Liver (tissue), 9 donors: ENCODE results near the gene ZNF471. TPM values are rescaled to one million over a fixed set of nuclear protein-coding genes. Genes with fewer than 3 reads are reported as not detected.

Source experiments
- DNase-seq: peaks from one replicate; pipeline ENCODE4 v3.0.0-alpha.2; 2017; ENCODE audit warnings: low spot score
- H3K27ac ChIP-seq, 2 donors: one replicate each; pipeline ENCODE4 v1.7.0; 2013; ENCODE audit warnings: inconsistent platforms in 2 of 2, low read length in 2 of 2, control low read depth in 1 of 2, low read depth in 1 of 2, mild to moderate bottlenecking in 1 of 2
- H3K27me3 ChIP-seq, 4 donors: one replicate each; pipeline versions ENCODE4 v1.6.1 to v1.7.0; 2013; ENCODE audit warnings: low read length in 3 of 4, inconsistent platforms in 1 of 4, mild to moderate bottlenecking in 1 of 4, moderate library complexity in 1 of 4; ENCODE audit not compliant: control insufficient read depth in 4 of 4, insufficient read depth in 4 of 4
- H3K36me3 ChIP-seq, 4 donors: one replicate each; pipeline versions ENCODE4 v1.6.1 to v1.7.0; 2013; ENCODE audit warnings: low read length in 3 of 4, mild to moderate bottlenecking in 3 of 4, low read depth in 1 of 4, moderate library complexity in 1 of 4; ENCODE audit not compliant: control insufficient read depth in 4 of 4, insufficient read depth in 3 of 4
- H3K4me1 ChIP-seq, 4 donors: one replicate each; pipeline versions ENCODE4 v1.6.1 to v1.7.0; 2013; ENCODE audit warnings: low read length in 3 of 4, mild to moderate bottlenecking in 3 of 4, moderate library complexity in 1 of 4; ENCODE audit not compliant: control insufficient read depth in 4 of 4, insufficient read depth in 4 of 4
- H3K4me3 ChIP-seq, 3 donors: one replicate each; pipeline versions ENCODE4 v1.6.1 to v1.7.0; 2013; ENCODE audit warnings: low read length in 3 of 3, control low read depth in 1 of 3, low read depth in 1 of 3, mild to moderate bottlenecking in 1 of 3
- H3K9ac ChIP-seq, 2 donors: one replicate each; pipeline ENCODE4 v1.7.0; 2013; ENCODE audit warnings: low read length in 2 of 2, mild to moderate bottlenecking in 2 of 2, moderate library complexity in 2 of 2, control low read depth in 1 of 2, low read depth in 1 of 2
- H3K9me3 ChIP-seq, 4 donors: one replicate each; pipeline versions ENCODE4 v1.6.1 to v1.7.0; 2013; ENCODE audit warnings: low read length in 3 of 4; ENCODE audit not compliant: control insufficient read depth in 4 of 4
- EGR1 ChIP-seq, 2 donors: IDR thresholded peaks; 2 replicates each; pipeline ENCODE4 v1.6.1; 2016 to 2018; ENCODE audit warnings: antibody characterized with exemption in 2 of 2, low read depth in 2 of 2
- FOXA1 ChIP-seq: IDR thresholded peaks from 2 replicates; pipeline ENCODE4 v1.6.1; 2016; ENCODE audit warnings: antibody characterized with exemption
- FOXA2 ChIP-seq: IDR thresholded peaks from 2 replicates; pipeline ENCODE4 v1.6.1; 2016; ENCODE audit warnings: antibody characterized with exemption
- GABPA ChIP-seq, 2 donors: IDR thresholded peaks in 1 of 2; conservative IDR thresholded peaks in 1 of 2; 2 replicates each; pipeline ENCODE4 v1.6.1; 2016; ENCODE audit warnings: antibody characterized with exemption in 2 of 2, mild to moderate bottlenecking in 1 of 2, moderate library complexity in 1 of 2
- HNF4G ChIP-seq: IDR thresholded peaks from 2 replicates; pipeline ENCODE4 v1.6.1; 2016; ENCODE audit warnings: antibody characterized with exemption
- NR2F2 ChIP-seq: IDR thresholded peaks from 2 replicates; pipeline ENCODE4 v1.6.1; 2016; ENCODE audit warnings: antibody characterized with exemption
- RAD21 ChIP-seq, 2 donors: IDR thresholded peaks; 2 replicates each; pipeline ENCODE4 v1.6.1; 2016; ENCODE audit warnings: antibody characterized with exemption in 2 of 2, mild to moderate bottlenecking in 2 of 2
- REST ChIP-seq: IDR thresholded peaks from 2 replicates; pipeline ENCODE4 v1.6.1; 2016; ENCODE audit warnings: antibody characterized with exemption, mild to moderate bottlenecking
- RXRA ChIP-seq, 2 donors: IDR thresholded peaks; 2 replicates each; pipeline ENCODE4 v1.6.1; 2017 to 2018; ENCODE audit warnings: antibody characterized with exemption in 2 of 2, mild to moderate bottlenecking in 1 of 2
- YY1 ChIP-seq: IDR thresholded peaks from 2 replicates; pipeline ENCODE4 v1.6.1; 2016; ENCODE audit warnings: antibody characterized with exemption, mild to moderate bottlenecking
- ZBTB33 ChIP-seq: IDR thresholded peaks from 2 replicates; pipeline ENCODE4 v1.6.1; 2016; ENCODE audit warnings: antibody characterized with exemption
- WGBS: extraction: QIAGEN DNeasy Blood & Tissue Kit; methylation state at CpG from one replicate; pipeline ENCODE4 v1.1.7; 2013; 5-methylcytosine and 5-hydroxymethylcytosine counted together
- polyA plus RNA-seq, 2 donors: library from polyadenylated mRNA; stranded (reverse) in 1 of 2; unstranded in 1 of 2; fragments of 200-250 nt in 1 of 2; fragments of >200 nt in 1 of 2; fragmentation: Nextera tagmentation in 1 of 2; extraction: Ambion mirVana in 1 of 2; gene quantifications; one replicate each; pipeline versions ENCODE4 v1.2.1 to v1.2.3, GENCODE V29; 2013 to 2015
- total RNA-seq, 2 donors: library from RNA; depleted of rRNA; stranded (reverse); fragments of >200 nt; gene quantifications; one replicate each; pipeline ENCODE4 v1.2.3, GENCODE V29; 2014
- TF ChIP-seq, protein P1 (sequence below): fragments of 150-350 bp; IDR thresholded peaks from 2 replicates; pipeline ENCODE4 v1.5.1; 2017; ENCODE audit warnings: improper control_type of control experiment, low read depth, low read length; ENCODE audit not compliant: missing input control
- TF ChIP-seq, protein P2 (sequence below): IDR thresholded peaks from 2 replicates; pipeline ENCODE4 v1.6.1; 2016; ENCODE audit warnings: antibody characterized with exemption
- donor health status: healthy.
- donor health status: healthy.
- donor health status: healthy.
- donor health status: healthy.
- donor health status: healthy.

Gene ZNF471
- total and polyA plus RNA-seq, 4 donors, result 0.77 to 2.3 (median 0.96) TPM

GRCh38 chr19:56476651-56477428, 30.8 kb upstream of the ZNF471 start, which contains the start of gene ZNF667:
ZNF667 (minus strand) TSS chr19:56477345; CDS start chr19:56462370, 14,975 bp downstream.
- 7% methylated on average over 69 of the region's 69 CpGs for WGBS
- peak; percentile 35 for DNase-seq
- H3K27ac ChIP-seq, result peak within 1 kb of the TSS; percentile 75 to 84
- peaks cover 0 to 4% (median 0%) of the 10 kb centered on the region in 4 donors for H3K27me3 ChIP-seq
- TF ChIP-seq YY1, result no peak
- no peak for TF ChIP-seq HNF4G
- no peak for TF ChIP-seq RAD21 (IDR thresholded peaks at IDR 0.05)
- no peak for TF ChIP-seq GABPA (IDR thresholded peaks at IDR 0.05 in 1 of 2, conservative IDR thresholded peaks at IDR 0.05 in 1 of 2)
- no peak for TF ChIP-seq FOXA2
- TF ChIP-seq NR2F2, result no peak
- TF ChIP-seq REST, result no peak
- no peak for TF ChIP-seq ZBTB33
- TF ChIP-seq, protein P1, sequence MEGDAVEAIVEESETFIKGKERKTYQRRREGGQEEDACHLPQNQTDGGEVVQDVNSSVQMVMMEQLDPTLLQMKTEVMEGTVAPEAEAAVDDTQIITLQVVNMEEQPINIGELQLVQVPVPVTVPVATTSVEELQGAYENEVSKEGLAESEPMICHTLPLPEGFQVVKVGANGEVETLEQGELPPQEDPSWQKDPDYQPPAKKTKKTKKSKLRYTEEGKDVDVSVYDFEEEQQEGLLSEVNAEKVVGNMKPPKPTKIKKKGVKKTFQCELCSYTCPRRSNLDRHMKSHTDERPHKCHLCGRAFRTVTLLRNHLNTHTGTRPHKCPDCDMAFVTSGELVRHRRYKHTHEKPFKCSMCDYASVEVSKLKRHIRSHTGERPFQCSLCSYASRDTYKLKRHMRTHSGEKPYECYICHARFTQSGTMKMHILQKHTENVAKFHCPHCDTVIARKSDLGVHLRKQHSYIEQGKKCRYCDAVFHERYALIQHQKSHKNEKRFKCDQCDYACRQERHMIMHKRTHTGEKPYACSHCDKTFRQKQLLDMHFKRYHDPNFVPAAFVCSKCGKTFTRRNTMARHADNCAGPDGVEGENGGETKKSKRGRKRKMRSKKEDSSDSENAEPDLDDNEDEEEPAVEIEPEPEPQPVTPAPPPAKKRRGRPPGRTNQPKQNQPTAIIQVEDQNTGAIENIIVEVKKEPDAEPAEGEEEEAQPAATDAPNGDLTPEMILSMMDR, result no peak
- TF ChIP-seq, protein P2, sequence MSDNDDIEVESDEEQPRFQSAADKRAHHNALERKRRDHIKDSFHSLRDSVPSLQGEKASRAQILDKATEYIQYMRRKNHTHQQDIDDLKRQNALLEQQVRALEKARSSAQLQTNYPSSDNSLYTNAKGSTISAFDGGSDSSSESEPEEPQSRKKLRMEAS, result no peak
- no peak for TF ChIP-seq FOXA1
- no peak for TF ChIP-seq EGR1 (IDR thresholded peaks at IDR 0.05; ENCODE audit: low read depth in 2 of 2)
- no peak for TF ChIP-seq RXRA (IDR thresholded peaks at IDR 0.05)
- peak within 1 kb of the TSS; percentile 53 to 56 (median 55) for H3K4me3 ChIP-seq
- no peak within 1 kb of the TSS for H3K9ac ChIP-seq
- H3K4me1 ChIP-seq, result peaks cover 0 to 2% (median 0%) of the 10 kb centered on the region in 4 donors
- H3K36me3 ChIP-seq, result no peaks in the 10 kb centered on the region
- H3K9me3 ChIP-seq, result peaks cover 7 to 59% (median 42%) of the 10 kb centered on the region in 4 donors
